ENCODE data around the gene CELF1.

- TF ChIP-seq CTCF (optimal IDR thresholded peaks at IDR 0.05 in 1 of 3, IDR thresholded peaks at IDR 0.05 in 1 of 3, conservative IDR thresholded peaks at IDR 0.05 in 1 of 3; ENCODE audit: extremely low read depth in 1 of 3, insufficient read depth in 2 of 3, low read length in 3 of 3) (no peak), EZH2 (IDR thresholded peaks at IDR 0.05; ENCODE audit: low read length) (no peak)
Observed at GRCh38 chr11:47488111-47488510, 64.8 kb downstream of the CELF1 start.

All from keratinocyte (primary cell).